GM19351 (cell line): Measurements from ENCODE around the gene TROAP.
"Not testable (repeated sequence)": the region's sequence is repeated elsewhere in the genome, so short reads cannot be mapped to it uniquely, and the experiment has no call there.

Experiments used
- ATAC-seq: cut with Tn5 transposase; IDR thresholded peaks from one replicate; pipeline ENCODE4 v1.9.1; 2021; ENCODE audit warnings: mild to moderate bottlenecking, moderate library complexity; ENCODE audit not compliant: unreplicated experiment

Gene TROAP

GRCh38 chr12:49294804-49295081 is 28.3 kb upstream of the TROAP start:
- ATAC-seq = no peak

DNA sequence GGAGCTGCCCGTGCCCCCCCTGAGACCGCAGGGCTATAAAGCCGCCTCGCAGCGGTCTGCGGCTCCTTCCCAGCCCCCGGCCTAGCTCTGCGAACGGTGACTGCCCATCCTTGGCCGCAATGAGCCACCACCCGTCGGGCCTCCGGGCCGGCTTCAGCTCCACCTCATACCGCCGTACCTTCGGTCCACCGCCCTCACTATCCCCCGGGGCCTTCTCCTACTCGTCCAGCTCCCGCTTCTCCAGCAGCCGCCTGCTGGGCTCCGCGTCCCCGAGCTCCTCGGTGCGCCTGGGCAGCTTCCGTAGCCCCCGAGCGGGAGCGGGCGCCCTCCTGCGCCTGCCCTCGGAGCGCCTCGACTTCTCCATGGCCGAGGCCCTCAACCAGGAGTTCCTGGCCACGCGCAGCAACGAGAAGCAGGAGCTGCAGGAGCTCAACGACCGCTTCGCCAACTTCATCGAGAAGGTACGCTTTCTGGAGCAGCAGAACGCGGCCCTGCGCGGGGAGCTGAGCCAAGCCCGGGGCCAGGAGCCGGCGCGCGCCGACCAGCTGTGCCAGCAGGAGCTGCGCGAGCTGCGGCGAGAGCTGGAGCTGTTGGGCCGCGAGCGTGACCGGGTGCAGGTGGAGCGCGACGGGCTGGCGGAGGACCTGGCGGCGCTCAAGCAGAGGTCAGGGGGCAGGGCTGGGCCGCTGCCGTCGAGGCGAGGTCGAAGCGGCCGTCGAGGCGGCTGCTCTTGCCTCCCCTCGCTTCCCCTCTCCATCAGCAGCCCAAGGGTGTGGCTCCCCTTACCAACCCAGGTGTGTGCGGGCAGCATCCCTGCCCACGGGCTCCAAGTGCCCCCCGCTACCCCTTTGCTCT is 27.7 kb upstream of the TROAP start, which contains the start of gene PRPH:
TSS of gene PRPH (plus strand) at position 66 of the 855 bp plus-strand sequence. CDS start at position 120, 54 bp downstream.
- no peak for ATAC-seq

- ATAC-seq = no peak
Measured at GRCh38 chr12:49296034-49296835, 26.8 kb upstream of the TROAP start.

GRCh38 chr12:49296836-49297694 is 26.0 kb upstream of the TROAP start:
- ATAC-seq = no peak

DNA sequence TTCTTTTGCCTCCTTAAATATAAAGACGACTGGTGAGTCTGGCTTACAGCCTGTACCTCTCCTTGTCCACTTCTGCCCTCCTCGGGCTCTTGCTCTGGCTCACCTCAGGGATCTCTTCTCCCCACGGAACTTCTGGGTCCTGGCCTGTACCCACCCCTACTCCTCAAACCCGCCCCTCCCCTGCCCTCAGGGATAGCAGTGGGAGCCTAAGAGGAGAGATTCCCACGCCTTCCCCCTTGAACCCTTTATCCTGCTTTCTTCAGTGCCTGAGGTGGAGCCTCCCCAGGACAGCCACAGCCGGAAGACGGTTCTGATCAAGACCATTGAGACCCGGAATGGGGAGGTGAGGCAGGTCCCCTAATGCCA is 25.4 kb upstream of the TROAP start:
- ATAC-seq = no peak

DNA sequence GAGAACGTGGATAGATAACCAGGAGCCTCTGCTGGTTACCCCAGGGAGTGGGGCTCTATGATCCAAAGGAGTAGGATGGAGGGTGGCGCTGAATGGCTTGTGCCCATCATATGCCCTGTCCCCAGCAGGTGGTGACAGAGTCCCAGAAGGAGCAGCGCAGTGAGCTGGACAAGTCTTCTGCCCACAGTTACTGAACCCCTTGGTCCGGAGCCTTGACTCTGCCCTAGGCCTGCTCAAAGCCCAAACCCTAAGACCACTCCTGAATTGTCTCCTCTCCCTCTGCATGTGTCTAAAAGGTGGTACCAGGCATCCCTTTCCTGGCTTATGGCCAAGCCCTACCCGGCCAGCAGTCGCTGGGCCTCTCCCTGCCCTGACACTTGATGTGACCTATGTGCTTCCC is 24.9 kb upstream of the TROAP start:
- ATAC-seq = no peak

DNA sequence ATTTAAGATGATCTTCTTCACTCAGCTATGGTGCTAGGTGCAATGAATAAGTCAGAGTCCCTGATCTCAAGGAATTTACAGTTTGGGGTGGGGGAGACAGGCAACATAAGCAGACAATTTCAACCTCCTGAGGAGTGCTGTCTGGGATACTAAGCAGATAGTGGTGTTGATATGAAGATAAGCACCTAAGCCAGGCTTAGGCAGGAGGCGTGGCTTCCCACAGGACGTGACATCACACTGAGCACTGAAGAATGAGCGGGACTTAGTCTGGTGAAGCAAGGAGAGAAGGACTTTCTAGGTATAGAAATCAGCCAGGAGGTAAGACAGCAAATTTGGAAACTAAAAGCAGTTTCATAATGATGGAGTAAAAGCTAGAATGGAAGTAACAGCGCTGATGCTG is 21.3 kb upstream of the TROAP start:
- no peak for ATAC-seq

GRCh38 chr12:49304161-49304560 is 18.9 kb upstream of the TROAP start:
- ATAC-seq = no peak

DNA sequence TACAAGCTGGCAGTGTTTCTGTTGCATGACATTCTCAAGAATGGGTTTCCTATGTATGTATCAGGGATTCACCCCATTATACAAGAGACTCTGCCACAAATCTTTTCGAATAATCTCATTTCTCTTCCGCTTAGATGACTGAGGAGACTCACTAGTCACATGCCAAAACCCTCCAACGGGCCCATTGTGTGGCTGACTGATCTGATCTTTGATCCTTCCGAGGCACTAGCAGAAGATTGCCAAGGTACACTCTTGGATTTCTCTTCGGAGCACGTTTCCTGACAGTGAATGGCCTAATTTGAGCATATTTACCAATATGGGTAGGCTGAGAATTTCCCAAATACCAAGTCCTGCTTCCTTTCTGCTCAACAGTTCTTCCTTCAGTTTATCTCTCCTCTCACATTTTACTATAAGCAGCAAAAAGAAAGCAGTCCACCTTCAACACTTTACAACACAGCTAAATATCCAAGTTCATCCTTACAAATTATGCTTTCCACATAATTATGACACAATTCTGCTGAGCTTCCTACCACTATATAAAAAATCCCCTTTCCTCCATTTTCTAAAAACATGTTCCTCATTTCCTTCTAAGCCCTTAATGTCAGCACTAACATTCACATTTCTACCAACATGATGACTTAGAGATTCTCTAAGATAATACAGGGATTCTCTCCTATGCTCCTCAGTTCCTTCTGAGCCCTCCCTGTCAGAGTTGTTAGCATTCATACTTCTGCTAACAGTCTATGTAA is 17.1 kb upstream of the TROAP start:
- ATAC-seq = no peak

- no peak for ATAC-seq
Measured at GRCh38 chr12:49309386-49309785, 13.7 kb upstream of the TROAP start.

GRCh38 chr12:49310451-49311000 is 12.5 kb upstream of the TROAP start:
- ATAC-seq = not testable (repeated sequence)

DNA sequence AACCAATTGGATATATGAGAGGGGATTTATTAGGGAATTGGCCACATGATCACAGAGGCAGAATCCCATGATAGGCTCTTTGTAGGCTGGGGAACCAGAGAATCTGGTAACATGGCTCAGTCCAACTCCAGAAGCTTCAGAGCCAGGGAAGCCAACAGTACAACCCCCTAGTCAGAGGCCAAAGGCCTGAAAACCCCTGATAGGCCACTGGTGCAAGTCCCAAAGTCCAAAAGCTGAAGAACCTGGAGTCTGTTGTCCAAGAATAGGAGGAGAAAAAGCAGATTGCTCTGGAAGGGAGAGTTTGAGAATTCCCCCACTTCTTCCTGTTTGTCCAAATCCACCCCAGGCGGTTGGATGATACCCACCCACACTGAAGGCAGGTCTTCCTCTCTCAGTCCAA is 8.2 kb upstream of the TROAP start:
- ATAC-seq = no peak

DNA sequence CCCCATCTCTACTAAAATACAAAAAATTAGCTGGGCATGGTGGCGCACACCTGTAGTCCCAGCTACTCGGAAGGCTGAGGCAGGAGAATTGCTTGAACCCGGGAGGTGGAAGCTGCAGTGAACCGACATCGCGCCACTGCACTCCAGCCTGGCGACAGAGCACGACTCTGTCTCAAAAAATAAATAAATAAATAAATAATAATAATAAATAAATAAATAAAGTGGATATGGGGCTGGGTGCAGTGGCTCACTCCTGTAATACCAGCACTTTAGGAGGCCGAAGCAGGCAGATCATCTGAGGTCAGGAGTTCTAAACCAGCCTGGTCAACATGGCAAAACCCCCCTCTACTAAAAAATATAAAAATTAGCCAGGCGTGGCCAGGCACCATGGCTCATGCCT is 5.9 kb upstream of the TROAP start:
- ATAC-seq = not testable (repeated sequence)

- not testable (repeated sequence) for ATAC-seq
Measured at GRCh38 chr12:49320411-49321103, 2.5 kb upstream of the TROAP start.

GRCh38 chr12:49322367-49322707 is 718 bp upstream of the TROAP start:
- no peak for ATAC-seq

DNA sequence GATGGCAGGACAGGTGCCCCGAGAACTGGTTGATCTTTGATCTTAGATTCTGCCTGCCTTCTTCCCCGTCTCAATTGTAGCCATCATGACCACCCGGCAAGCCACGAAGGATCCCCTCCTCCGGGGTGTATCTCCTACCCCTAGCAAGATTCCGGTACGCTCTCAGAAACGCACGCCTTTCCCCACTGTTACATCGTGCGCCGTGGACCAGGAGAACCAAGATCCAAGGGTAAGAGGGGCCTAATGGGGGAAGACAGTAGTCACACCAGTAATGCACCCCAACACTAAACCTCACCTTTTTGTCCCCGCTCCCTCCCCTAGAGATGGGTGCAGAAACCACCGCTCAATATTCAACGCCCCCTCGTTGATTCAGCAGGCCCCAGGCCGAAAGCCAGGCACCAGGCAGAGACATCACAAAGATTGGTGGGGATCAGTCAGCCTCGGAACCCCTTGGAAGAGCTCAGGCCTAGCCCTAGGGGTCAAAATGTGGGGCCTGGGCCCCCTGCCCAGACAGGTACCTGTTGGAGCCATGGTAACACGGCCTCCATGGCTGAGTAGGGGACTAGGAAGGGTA is 556 bp downstream of the TROAP start:
- no peak for ATAC-seq

GRCh38 chr12:49325606-49326005 is 2.6 kb downstream of the TROAP start:
- ATAC-seq = no peak

GRCh38 chr12:49327368-49327767 is 4.3 kb downstream of the TROAP start:
- ATAC-seq = no peak

DNA sequence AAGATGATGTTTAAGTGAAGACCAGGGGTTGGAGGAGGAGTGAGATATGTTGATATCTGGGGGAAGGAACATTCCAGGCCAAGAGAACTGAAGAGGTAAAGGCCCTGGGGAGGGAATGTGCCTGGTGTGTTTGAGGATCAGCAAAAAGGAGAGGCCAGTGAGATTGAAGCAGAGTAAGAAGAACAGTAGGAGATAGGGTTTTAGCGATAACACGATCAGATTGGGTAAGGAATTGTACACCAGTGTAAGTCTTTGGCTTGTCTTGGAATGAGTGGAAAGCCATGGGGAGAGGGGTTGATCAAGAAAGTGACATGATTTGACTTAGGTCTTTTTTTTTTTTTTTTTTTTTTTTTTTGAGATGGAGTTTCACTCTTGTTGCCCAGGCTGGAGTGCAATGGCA is 4.8 kb downstream of the TROAP start:
- ATAC-seq = no peak

DNA sequence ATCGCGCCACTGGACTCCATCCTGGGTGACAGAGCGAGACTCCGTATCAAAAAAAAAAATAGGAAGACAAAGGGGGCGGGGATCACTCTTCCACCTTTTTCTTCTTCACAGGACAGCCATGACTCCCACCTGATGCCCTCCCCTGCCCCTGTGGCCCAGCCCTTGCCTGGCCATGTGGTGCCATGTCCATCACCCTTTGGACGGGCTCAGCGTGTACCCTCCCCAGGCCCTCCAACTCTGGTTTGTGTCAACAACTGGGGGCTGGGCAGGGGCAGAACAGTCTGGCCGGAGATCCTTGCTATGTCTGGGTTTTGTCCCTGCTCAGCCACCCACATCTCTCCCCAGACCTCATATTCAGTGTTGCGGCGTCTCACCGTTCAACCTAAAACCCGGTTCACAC is 5.8 kb downstream of the TROAP start:
- no peak for ATAC-seq
